BLaER1 treated with 17β-estradiol and CSF1 and Interleukin-3, amounts not matched to agents 10 nM and 100 nM (cell line): ENCODE data around the gene SCAF1.
A peak's percentile ranks its signal among the peaks of the same experiment; 100 is the strongest.

Experiments
- H3K27ac ChIP-seq, 11 experiments: shearing (Covaris generic); formaldehyde crosslinking; 2 replicates each; pipeline ENCODE4 v1.8.1; 2022
- H3K27me3 ChIP-seq, 11 experiments: shearing (Covaris generic); formaldehyde crosslinking; 2 replicates each; pipeline ENCODE4 v1.8.1; 2022
- H3K36me3 ChIP-seq, 11 experiments: shearing (Covaris generic); formaldehyde crosslinking; 2 replicates each; pipeline ENCODE4 v1.8.1; 2022
- H3K4me1 ChIP-seq, 10 experiments: shearing (Covaris generic); formaldehyde crosslinking; 2 replicates each; pipeline ENCODE4 v1.8.1; 2022
- H3K4me2 ChIP-seq, 11 experiments: shearing (Covaris generic); formaldehyde crosslinking; 2 replicates each; pipeline ENCODE4 v1.8.1; 2022
- H3K4me3 ChIP-seq, 10 experiments: shearing (Covaris generic); formaldehyde crosslinking; 2 replicates each; pipeline ENCODE4 v1.8.1; 2022
- H3K9ac ChIP-seq, 11 experiments: shearing (Covaris generic); formaldehyde crosslinking; 2 replicates each; pipeline ENCODE4 v1.8.1; 2022
- H3K9me3 ChIP-seq, 11 experiments: shearing (Covaris generic); formaldehyde crosslinking; replicated peaks in 1 of 11; 2 replicates each; pipeline ENCODE4 v1.8.1; 2022
- H4K20me1 ChIP-seq, 11 experiments: shearing (Covaris generic); formaldehyde crosslinking; 2 replicates each; pipeline ENCODE4 v1.8.1; 2022
- Cebpa-rat ChIP-seq, 11 experiments: shearing (Covaris generic); IDR thresholded peaks; 2 replicates each; pipeline ENCODE4 v1.8.1; 2022

The SCAF1 gene

DNA sequence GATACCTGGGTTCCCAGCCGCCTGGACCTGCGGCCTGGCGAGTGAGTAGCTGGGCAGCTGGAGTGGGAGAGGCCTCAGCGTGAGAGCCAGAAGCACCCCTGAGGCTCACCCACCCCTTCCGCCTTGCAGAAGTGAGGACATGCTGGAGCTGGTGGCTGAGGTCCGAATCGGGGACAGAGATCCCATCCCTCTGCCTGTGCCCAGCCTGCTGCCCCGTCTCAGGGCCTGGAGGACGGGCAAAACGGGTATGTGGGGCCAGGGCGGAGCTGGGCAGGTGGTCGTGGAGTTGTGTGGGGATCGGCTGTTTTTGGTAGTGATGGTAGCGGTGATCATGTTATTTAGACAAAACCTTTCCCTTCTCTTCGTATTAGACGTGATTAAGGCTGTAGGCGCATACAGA, 4.6 kb downstream of the SCAF1 start:
- Histone ChIP-seq H3K4me3 (no peak overlapping the region), H3K4me1 (peaks cover 25 to 28% (median 26%) of the 10 kb centered on the region in 10 experiments), H3K27ac (no peak overlapping the region), H3K36me3 (peaks cover 64 to 74% (median 72%) of the 10 kb centered on the region in 11 experiments), H3K4me2 (no peak overlapping the region), H3K9ac (peak overlapping the region in 6 of 11 experiments; percentile 19 to 100 (median 25); a peak in 4 of 22 replicates), H3K27me3 (no peaks in the 10 kb centered on the region), H3K9me3 (no peaks in the 10 kb centered on the region), H4K20me1 (peaks cover 22 to 78% (median 65%) of the 10 kb centered on the region in 11 experiments; a peak in 20 of 22 replicates)
- no peak for TF ChIP-seq Cebpa-rat (IDR thresholded peaks at IDR 0.05)

DNA sequence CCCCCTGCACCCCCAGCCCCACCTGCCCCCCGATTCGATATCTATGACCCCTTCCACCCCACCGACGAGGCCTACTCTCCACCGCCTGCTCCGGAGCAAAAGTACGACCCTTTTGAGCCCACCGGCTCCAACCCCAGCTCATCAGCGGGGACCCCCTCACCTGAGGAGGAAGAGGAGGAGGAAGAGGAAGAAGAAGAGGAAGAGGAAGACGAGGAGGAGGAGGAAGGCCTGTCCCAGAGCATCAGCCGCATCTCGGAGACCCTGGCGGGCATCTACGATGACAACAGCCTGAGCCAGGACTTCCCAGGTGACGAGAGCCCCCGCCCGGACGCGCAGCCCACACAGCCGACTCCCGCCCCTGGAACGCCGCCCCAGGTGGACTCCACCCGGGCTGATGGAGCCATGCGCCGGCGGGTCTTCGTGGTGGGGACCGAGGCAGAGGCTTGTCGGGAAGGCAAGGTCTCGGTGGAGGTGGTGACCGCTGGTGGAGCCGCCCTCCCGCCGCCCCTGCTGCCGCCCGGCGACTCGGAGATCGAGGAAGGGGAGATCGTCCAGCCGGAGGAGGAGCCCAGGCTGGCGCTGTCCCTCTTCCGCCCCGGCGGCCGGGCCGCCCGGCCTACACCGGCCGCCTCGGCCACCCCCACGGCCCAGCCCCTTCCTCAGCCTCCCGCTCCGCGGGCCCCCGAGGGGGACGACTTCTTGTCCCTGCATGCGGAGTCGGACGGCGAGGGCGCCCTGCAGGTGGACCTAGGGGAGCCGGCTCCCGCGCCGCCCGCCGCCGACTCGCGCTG, 9.2 kb downstream of the SCAF1 start:
- Histone ChIP-seq H3K4me3 (no peak overlapping the region), H3K27me3 (no peaks in the 10 kb centered on the region), H3K4me2 (no peak overlapping the region), H3K9ac (no peak overlapping the region), H3K4me1 (peaks cover 0 to 3% (median 0%) of the 10 kb centered on the region in 10 experiments; a peak in 2 of 20 replicates), H3K36me3 (peaks cover 90 to 98% (median 96%) of the 10 kb centered on the region in 11 experiments), H3K27ac (no peak overlapping the region), H4K20me1 (peaks cover 26 to 96% (median 77%) of the 10 kb centered on the region in 11 experiments; a peak in 20 of 22 replicates), H3K9me3 (no peaks in the 10 kb centered on the region)
- no peak for TF ChIP-seq Cebpa-rat (IDR thresholded peaks at IDR 0.05)

DNA sequence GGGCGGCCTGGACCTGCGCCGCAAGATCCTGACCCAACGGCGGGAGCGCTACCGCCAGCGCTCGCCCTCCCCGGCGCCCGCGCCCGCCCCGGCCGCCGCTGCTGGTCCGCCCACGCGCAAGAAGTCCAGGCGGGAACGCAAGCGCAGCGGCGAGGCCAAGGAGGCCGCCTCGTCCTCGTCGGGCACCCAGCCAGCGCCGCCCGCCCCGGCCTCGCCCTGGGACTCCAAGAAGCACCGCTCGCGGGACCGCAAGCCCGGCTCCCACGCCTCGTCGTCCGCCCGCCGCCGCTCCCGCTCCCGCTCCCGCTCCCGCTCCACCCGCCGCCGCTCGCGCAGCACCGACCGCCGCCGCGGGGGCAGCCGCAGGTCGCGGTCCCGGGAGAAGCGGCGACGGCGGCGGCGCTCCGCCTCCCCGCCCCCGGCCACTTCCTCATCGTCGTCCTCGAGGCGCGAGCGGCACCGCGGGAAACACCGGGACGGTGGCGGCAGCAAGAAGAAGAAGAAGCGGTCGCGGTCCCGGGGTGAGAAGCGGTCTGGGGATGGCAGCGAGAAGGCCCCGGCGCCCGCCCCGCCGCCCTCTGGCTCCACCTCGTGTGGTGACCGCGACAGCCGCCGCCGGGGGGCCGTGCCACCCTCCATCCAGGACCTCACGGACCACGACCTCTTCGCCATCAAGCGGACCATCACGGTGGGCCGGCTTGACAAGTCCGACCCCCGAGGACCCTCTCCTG, 10.0 kb downstream of the SCAF1 start:
- Histone ChIP-seq H3K27ac (no peak overlapping the region), H3K4me2 (no peak overlapping the region), H3K4me3 (no peak overlapping the region), H3K27me3 (no peaks in the 10 kb centered on the region), H3K4me1 (peaks cover 0 to 5% (median 0%) of the 10 kb centered on the region in 10 experiments; a peak in 2 of 20 replicates), H3K36me3 (peaks cover 90 to 98% (median 96%) of the 10 kb centered on the region in 11 experiments), H4K20me1 (peaks cover 26 to 96% (median 76%) of the 10 kb centered on the region in 11 experiments; a peak in 20 of 22 replicates), H3K9me3 (no peaks in the 10 kb centered on the region), H3K9ac (no peak overlapping the region)
- TF ChIP-seq Cebpa-rat (IDR thresholded peaks at IDR 0.05): no peak

DNA sequence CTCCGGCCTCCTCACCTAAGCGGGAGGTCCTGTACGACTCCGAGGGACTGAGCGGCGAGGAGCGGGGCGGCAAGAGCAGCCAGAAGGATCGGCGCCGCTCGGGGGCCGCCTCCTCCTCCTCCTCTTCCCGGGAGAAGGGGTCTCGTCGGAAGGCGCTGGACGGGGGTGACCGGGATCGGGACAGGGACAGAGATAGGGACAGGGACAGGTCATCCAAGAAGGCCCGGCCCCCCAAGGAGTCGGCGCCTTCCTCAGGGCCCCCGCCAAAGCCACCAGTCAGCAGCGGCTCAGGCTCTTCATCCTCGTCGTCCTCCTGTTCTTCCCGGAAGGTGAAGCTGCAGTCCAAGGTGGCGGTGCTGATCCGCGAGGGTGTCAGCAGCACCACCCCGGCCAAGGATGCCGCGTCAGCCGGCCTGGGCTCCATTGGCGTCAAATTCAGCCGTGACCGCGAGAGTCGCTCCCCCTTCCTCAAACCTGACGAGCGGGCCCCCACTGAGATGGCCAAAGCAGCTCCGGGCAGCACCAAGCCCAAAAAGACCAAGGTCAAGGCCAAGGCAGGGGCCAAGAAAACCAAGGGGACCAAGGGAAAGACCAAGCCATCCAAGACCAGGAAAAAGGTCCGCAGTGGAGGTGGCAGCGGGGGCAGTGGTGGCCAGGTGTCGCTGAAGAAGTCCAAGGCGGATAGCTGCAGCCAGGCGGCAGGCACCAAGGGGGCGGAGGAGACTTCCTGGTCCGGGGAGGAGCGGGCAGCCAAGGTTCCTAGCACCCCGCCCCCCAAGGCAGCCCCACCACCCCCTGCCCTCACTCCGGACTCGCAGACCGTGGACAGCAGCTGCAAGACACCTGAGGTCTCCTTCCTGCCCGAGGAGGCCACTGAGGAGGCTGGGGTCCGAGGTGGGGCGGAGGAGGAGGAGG, 10.8 kb downstream of the SCAF1 start:
- H3K4me1 ChIP-seq: peaks cover 0 to 5% (median 0%) of the 10 kb centered on the region in 10 experiments; a peak in 2 of 20 replicates
- peaks cover 26 to 94% (median 75%) of the 10 kb centered on the region in 11 experiments; a peak in 20 of 22 replicates for H4K20me1 ChIP-seq
- no peaks in the 10 kb centered on the region for H3K9me3 ChIP-seq
- H3K4me3 ChIP-seq: no peak overlapping the region
- H3K4me2 ChIP-seq: no peak overlapping the region
- TF ChIP-seq Cebpa-rat (IDR thresholded peaks at IDR 0.05): no peak
- peaks cover 89 to 97% (median 95%) of the 10 kb centered on the region in 11 experiments for H3K36me3 ChIP-seq
- no peak overlapping the region for H3K27ac ChIP-seq
- H3K27me3 ChIP-seq: no peaks in the 10 kb centered on the region
- no peak overlapping the region; a peak in 1 of 22 replicates for H3K9ac ChIP-seq

DNA sequence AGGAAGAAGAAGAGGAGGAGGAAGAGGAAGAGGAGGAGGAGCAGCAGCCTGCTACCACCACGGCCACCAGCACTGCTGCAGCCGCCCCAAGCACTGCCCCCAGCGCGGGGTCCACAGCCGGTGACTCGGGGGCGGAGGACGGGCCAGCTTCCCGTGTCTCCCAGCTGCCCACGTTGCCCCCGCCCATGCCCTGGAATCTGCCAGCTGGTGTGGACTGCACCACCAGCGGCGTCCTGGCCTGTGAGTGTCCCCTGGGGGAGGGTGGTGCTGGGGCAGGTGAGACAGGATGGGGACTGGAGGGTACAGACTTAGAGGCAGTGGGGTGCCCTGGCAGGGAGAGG, 11.4 kb downstream of the SCAF1 start:
- Histone ChIP-seq H3K27ac (no peak overlapping the region), H3K4me3 (no peak overlapping the region), H3K36me3 (peaks cover 90 to 97% (median 95%) of the 10 kb centered on the region in 11 experiments), H3K4me1 (peaks cover 0 to 5% (median 0%) of the 10 kb centered on the region in 10 experiments; a peak in 2 of 20 replicates), H3K9me3 (no peaks in the 10 kb centered on the region), H3K9ac (no peak overlapping the region), H3K27me3 (no peaks in the 10 kb centered on the region), H3K4me2 (no peak overlapping the region), H4K20me1 (peaks cover 26 to 94% (median 76%) of the 10 kb centered on the region in 11 experiments; a peak in 20 of 22 replicates)
- TF ChIP-seq Cebpa-rat (IDR thresholded peaks at IDR 0.05): no peak

DNA sequence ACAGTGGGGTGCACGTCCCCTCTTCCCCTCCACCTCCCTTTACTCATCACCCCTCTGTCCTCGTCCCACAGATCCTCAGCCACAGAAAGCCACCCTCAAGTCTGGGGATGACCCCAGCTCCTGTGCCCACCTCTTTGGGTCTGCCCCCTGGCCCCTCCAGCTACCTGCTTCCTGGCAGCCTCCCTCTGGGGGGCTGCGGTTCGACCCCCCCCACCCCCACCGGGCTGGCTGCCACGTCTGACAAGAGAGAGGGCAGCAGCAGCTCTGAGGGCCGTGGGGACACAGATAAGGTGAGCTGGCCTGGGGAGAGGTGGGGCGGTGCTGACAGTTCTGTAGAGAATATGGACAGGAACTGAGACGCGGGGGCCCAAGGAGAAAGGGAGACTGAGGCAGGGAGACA, 12.6 kb downstream of the SCAF1 start:
- H3K36me3 ChIP-seq: peaks cover 90 to 97% (median 95%) of the 10 kb centered on the region in 11 experiments

DNA sequence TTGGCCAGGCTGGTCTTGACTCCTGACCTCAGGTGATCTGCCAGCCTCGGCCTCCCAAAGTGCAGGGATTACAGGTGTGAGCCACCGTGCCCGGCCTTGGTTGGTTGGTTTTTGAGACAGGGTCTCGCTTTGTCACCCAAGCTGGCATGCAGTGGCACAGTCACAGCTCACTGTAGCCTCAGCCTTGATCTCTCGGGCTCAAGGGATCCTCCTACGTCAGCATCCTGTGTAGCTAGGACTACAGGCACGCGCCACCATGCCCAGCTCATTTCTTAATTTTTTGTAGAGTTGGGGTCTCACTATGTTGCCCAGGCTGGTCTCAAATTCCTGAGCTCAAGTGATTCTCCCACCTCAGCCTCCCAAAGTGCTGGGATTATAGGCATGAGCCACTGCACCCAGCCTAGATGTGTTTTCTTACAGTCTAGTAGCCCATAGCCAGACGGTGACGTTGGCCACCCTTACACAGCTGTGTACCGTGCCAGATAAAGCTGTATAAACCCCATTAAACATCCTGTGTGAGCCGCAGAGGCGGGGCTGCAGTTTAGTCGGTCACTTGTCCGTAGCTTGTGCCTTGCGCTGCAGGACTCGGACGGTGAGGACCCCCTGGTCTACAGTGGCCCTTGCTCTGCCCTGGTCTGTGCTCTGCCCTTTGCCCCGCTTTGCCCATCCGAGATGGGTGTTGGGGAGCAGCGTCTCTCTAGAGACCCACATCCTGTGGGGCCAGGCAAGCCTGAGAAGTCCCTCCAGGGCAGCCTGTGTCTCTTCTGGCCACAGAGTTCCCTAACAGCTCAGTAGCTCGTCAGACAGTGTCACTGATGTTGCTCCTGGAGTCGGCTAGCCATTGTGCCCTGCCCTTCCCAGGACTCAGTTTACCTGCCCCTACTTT, 13.8 kb downstream of the SCAF1 start:
- Histone ChIP-seq H4K20me1 (peaks cover 21 to 96% (median 77%) of the 10 kb centered on the region in 11 experiments; a peak in 20 of 22 replicates), H3K36me3 (peaks cover 93 to 98% (median 95%) of the 10 kb centered on the region in 11 experiments), H3K27ac (peak overlapping the region in 5 of 11 experiments; percentile 1 to 27 (median 9); a peak in 3 of 22 replicates), H3K4me2 (no peak overlapping the region), H3K4me3 (no peak overlapping the region), H3K9me3 (no peaks in the 10 kb centered on the region), H3K27me3 (no peaks in the 10 kb centered on the region), H3K4me1 (peaks cover 0 to 5% (median 0%) of the 10 kb centered on the region in 10 experiments; a peak in 2 of 20 replicates), H3K9ac (peak overlapping the region in 4 of 11 experiments; percentile 15 to 41 (median 20); a peak in 4 of 22 replicates)
- no peak for TF ChIP-seq Cebpa-rat (IDR thresholded peaks at IDR 0.05)

More for the DNA sequence above, 12.6 kb downstream of the SCAF1 start:
- H4K20me1 ChIP-seq: peaks cover 19 to 96% (median 78%) of the 10 kb centered on the region in 11 experiments; a peak in 20 of 22 replicates
- no peaks in the 10 kb centered on the region for H3K27me3 ChIP-seq
- peaks cover 0 to 5% (median 0%) of the 10 kb centered on the region in 10 experiments; a peak in 2 of 20 replicates for H3K4me1 ChIP-seq
- no peaks in the 10 kb centered on the region for H3K9me3 ChIP-seq
- no peak overlapping the region for H3K4me3 ChIP-seq
- no peak overlapping the region for H3K27ac ChIP-seq
- no peak overlapping the region for H3K4me2 ChIP-seq
- no peak for TF ChIP-seq Cebpa-rat (IDR thresholded peaks at IDR 0.05)
- 0 out of 22 replicates have a peak overlapping the region, but pooled peaks of 1 of the 11 experiments have one; percentile 17 for H3K9ac ChIP-seq
